HG03521 (cell line): ENCODE data around the gene PSIP1.

Experiments
- ATAC-seq: cut with Tn5 transposase; IDR thresholded peaks from one replicate; pipeline ENCODE4 v1.9.1; 2021; ENCODE audit warnings: mild to moderate bottlenecking, moderate library complexity; ENCODE audit not compliant: unreplicated experiment

PSIP1 gene

GRCh38 chr9:15509931-15510788 lies 610 bp downstream of the PSIP1 start:
- peak; percentile 42 for ATAC-seq

- ATAC-seq, result no peak
These were observed 4.8 kb downstream of the PSIP1 start for GRCh38 chr9:15505921-15506320.

- ATAC-seq, result no peak
These were observed 9.0 kb downstream of the PSIP1 start for GRCh38 chr9:15501803-15502202.

GRCh38 chr9:15501179-15501578 lies 9.6 kb downstream of the PSIP1 start:
- ATAC-seq, result no peak

GRCh38 chr9:15499139-15499538 lies 11.6 kb downstream of the PSIP1 start:
- no peak for ATAC-seq

GRCh38 chr9:15498246-15498995 lies 12.3 kb downstream of the PSIP1 start:
- ATAC-seq, result no peak

- no peak for ATAC-seq
These were observed 18.2 kb downstream of the PSIP1 start for GRCh38 chr9:15492485-15493150.

GRCh38 chr9:15491950-15492349 lies 18.8 kb downstream of the PSIP1 start:
- no peak for ATAC-seq

- ATAC-seq, result no peak
These were observed 24.7 kb downstream of the PSIP1 start for GRCh38 chr9:15485836-15486666.

- ATAC-seq, result no peak
These were observed 26.0 kb downstream of the PSIP1 start for GRCh38 chr9:15484802-15485201.

GRCh38 chr9:15482146-15482545 lies 28.6 kb downstream of the PSIP1 start:
- ATAC-seq, result no peak

- no peak for ATAC-seq
These were observed 30.7 kb downstream of the PSIP1 start for GRCh38 chr9:15480028-15480427.

- no peak for ATAC-seq
These were observed 34.7 kb downstream of the PSIP1 start for GRCh38 chr9:15475923-15476536.

GRCh38 chr9:15469862-15470261 lies 40.9 kb downstream of the PSIP1 start:
- no peak for ATAC-seq

GRCh38 chr9:15469406-15469805 lies 41.4 kb downstream of the PSIP1 start:
- ATAC-seq, result no peak

GRCh38 chr9:15468145-15468544 lies 42.6 kb downstream of the PSIP1 start:
- no peak for ATAC-seq

- ATAC-seq, result no peak
These were observed 49.2 kb downstream of the PSIP1 start for GRCh38 chr9:15461601-15462000.

- ATAC-seq, result no peak
These were observed 49.7 kb downstream of the PSIP1 start for GRCh38 chr9:15461056-15461455.

- no peak for ATAC-seq
These were observed 56.8 kb downstream of the PSIP1 start for GRCh38 chr9:15453956-15454355.

GRCh38 chr9:15444141-15444540 lies 66.6 kb downstream of the PSIP1 start:
- no peak for ATAC-seq
